Kidney epithelial cell (primary cell): Measurements from ENCODE around the gene LSM8. TPM values are rescaled to one million over a fixed set of nuclear protein-coding genes. Genes with fewer than 3 reads are reported as not detected.
"Not testable (repeated sequence)": the region's sequence is repeated elsewhere in the genome, so short reads cannot be mapped to it uniquely, and the experiment has no call there.

ENCODE experiments used
- DNase-seq: peaks from one replicate; pipeline ENCODE4 v3.0.0-alpha.2; 2010; ENCODE audit warnings: low read depth
- H3K27me3 ChIP-seq: 2 replicates; pipeline ENCODE4 v1.6.0; 2011; ENCODE audit warnings: low read length; ENCODE audit not compliant: control insufficient read depth, insufficient read depth
- H3K36me3 ChIP-seq: 2 replicates; pipeline ENCODE4 v1.5.1; 2011; ENCODE audit warnings: low read length; ENCODE audit not compliant: control insufficient read depth, insufficient read depth
- H3K4me3 ChIP-seq: 2 replicates; pipeline ENCODE4 v1.5.1; 2011; ENCODE audit warnings: low read depth, mild to moderate bottlenecking, control low read depth, low read length
- CTCF ChIP-seq: IDR thresholded peaks from 2 replicates; pipeline ENCODE4 v1.5.1; 2011; ENCODE audit warnings: mild to moderate bottlenecking, moderate library complexity, low read length, control low read depth, inconsistent platforms; ENCODE audit not compliant: insufficient read depth, poor library complexity, severe bottlenecking
- total RNA-seq: library from RNA; depleted of rRNA; stranded (reverse); fragments of >200 nt; gene quantifications from 2 replicates; pipeline ENCODE4 v1.2.3, GENCODE V29; 2015

Gene LSM8
- total RNA-seq, 1 donor from 2014 or later: 50.9 TPM

DNA sequence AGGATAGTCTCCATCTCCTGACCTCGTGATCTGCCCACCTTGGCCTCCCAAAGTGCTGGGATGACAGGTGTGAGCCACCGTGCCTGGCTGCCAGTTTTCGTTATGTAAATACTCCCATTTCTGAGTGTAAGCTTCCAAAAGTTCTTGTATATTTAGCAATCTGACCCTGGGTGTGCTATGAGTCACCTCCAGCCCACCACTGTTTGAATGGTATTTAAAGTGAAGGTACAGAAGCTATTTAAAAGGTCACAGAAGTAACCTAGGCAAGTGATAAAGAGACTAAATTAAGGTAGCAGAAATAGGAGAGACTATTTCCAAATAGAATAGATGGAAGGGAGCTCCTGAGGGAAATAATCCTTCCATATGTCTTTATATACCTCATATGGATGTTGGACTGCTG, 36.6 kb downstream of the LSM8 start:
- Histone ChIP-seq H3K36me3 (no peaks in the 10 kb centered on the region), H3K27me3 (no peaks in the 10 kb centered on the region), H3K4me3 (no peak overlapping the region)
- no peak for DNase-seq
- no peak for TF ChIP-seq CTCF

DNA sequence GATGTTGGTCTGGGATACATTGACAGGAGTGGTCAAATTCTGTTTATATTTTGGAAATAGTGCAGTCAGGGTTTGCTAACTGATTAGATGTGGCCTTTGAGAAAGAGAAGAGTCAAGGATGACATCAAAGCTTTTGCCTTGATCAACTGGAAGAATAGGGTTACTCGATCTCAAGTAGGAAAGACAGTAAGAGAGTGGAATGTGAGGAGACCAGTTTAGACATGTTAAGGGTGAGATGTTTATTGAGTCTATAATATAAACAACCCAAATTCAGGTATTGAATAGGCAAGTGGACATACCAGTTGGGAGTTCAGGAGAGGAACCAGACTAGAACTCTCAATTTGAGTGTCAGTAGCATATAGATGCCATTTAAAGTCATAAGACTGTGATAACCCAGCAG, 38.6 kb downstream of the LSM8 start:
- no peak overlapping the region for H3K4me3 ChIP-seq
- DNase-seq: no peak
- H3K36me3 ChIP-seq: no peaks in the 10 kb centered on the region
- H3K27me3 ChIP-seq: no peaks in the 10 kb centered on the region
- no peak for TF ChIP-seq CTCF

DNA sequence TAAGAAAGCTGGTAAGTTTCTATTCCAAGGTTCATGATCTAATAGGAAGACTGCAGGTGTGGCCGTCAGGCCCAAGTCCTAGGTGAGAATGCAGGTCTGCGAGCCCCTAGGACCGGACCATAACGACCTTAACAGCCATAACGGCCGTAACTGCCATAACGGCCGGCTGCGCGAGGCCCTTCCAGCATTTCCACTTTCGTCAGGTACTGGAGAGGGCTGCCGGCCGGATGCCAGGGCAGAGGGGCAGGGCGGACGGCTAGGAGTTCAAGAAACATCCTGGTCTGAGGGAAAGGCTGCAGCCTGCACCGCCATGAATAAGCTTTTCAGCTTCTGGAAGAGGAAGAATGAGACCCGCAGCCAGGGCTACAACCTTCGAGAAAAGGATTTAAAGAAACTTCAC, 40.6 kb downstream of the LSM8 start, which contains the start of gene ANKRD7:
TSS of gene ANKRD7 (plus strand) at position 184 of the 400 bp plus-strand sequence. CDS start at position 311, 127 bp downstream.
- Histone ChIP-seq H3K4me3 (no peak within 1 kb of the TSS), H3K36me3 (no peaks in the 10 kb centered on the region), H3K27me3 (no peaks in the 10 kb centered on the region)
- no peak for TF ChIP-seq CTCF
- no peak for DNase-seq

DNA sequence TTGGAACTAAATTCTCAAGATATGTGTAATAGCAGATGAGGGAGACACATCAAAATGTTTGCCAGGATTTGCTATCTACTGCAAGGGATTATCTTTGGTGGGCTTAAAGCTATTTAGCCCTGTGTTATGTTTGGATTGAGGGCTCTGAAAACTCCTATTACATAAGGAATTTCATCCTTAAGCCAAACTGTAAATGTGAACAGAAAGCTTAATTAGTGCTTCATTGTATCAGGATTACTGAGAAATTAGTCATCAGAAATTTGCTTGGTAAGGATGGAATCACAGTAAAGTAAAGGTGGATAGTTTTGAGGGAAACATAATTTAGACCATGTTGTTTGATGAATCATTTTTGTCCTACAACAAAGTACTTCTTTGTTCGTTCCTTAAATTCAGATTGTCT, 48.9 kb downstream of the LSM8 start:
- no peak overlapping the region for H3K4me3 ChIP-seq
- H3K27me3 ChIP-seq: no peaks in the 10 kb centered on the region
- H3K36me3 ChIP-seq: no peaks in the 10 kb centered on the region
- TF ChIP-seq CTCF: no peak
- peak; percentile 16 for DNase-seq

GRCh38 chr7:118233799-118234198, 49.8 kb downstream of the LSM8 start:
- no peak for TF ChIP-seq CTCF
- no peaks in the 10 kb centered on the region for H3K36me3 ChIP-seq
- no peaks in the 10 kb centered on the region for H3K27me3 ChIP-seq
- no peak for DNase-seq
- no peak overlapping the region for H3K4me3 ChIP-seq

GRCh38 chr7:118239014-118239413, 55.0 kb downstream of the LSM8 start:
- no peak for TF ChIP-seq CTCF
- no peak for DNase-seq
- Histone ChIP-seq H3K36me3 (no peaks in the 10 kb centered on the region), H3K4me3 (no peak overlapping the region), H3K27me3 (no peaks in the 10 kb centered on the region)

DNA sequence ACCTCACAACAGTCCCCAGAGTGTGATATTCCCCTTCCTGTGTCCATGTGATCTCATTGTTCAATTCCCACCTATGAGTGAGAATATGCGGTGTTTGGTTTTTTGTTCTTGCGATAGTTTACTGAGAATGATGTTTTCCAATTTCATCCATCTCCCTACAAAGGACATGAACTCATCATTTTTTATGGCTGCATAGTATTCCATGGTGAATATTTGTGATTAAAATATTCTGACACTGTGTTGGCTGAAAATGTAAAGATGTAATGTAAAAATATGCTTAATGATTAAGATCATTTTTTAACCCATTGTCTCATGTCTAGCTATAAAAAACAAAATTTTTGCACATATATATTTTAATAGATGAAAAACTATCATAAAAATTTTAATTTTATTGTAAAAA, 56.4 kb downstream of the LSM8 start:
- not testable (repeated sequence) for H3K36me3 ChIP-seq, DNase-seq, H3K4me3 ChIP-seq, H3K27me3 ChIP-seq
